Stimulated activated memory B cell treated with anti-CD40 and anti-IgM and Interleukin-4, amounts not matched to agents 10 μg/mL and 1 μg/mL and 100 μg/mL, for 72 hours (primary cell): ENCODE results near the gene CPEB3.

Experiments
- ATAC-seq: fragments of 150-1000 bp; cut with Tn5 transposase; 2 replicates; pipeline ENCODE4 v1.10.0; 2021
- H3K27ac Mint-ChIP-seq: one replicate; pipeline ENCODE4 v1.8.0; 2022; ENCODE audit warnings: mild to moderate bottlenecking, mixed read lengths
- H3K27me3 Mint-ChIP-seq: one replicate; pipeline ENCODE4 v1.8.0; 2022; ENCODE audit warnings: mixed read lengths
- H3K36me3 Mint-ChIP-seq: one replicate; pipeline ENCODE4 v1.8.0; 2022; ENCODE audit warnings: mixed read lengths
- H3K4me1 Mint-ChIP-seq: one replicate; pipeline ENCODE4 v1.8.0; 2022; ENCODE audit warnings: mixed read lengths
- H3K4me3 Mint-ChIP-seq: one replicate; pipeline ENCODE4 v1.8.0; 2022; ENCODE audit warnings: mild to moderate bottlenecking, moderate library complexity, mixed read lengths
- H3K9me3 Mint-ChIP-seq: one replicate; pipeline ENCODE4 v1.8.0; 2022; ENCODE audit warnings: mixed read lengths

CPEB3 gene

DNA sequence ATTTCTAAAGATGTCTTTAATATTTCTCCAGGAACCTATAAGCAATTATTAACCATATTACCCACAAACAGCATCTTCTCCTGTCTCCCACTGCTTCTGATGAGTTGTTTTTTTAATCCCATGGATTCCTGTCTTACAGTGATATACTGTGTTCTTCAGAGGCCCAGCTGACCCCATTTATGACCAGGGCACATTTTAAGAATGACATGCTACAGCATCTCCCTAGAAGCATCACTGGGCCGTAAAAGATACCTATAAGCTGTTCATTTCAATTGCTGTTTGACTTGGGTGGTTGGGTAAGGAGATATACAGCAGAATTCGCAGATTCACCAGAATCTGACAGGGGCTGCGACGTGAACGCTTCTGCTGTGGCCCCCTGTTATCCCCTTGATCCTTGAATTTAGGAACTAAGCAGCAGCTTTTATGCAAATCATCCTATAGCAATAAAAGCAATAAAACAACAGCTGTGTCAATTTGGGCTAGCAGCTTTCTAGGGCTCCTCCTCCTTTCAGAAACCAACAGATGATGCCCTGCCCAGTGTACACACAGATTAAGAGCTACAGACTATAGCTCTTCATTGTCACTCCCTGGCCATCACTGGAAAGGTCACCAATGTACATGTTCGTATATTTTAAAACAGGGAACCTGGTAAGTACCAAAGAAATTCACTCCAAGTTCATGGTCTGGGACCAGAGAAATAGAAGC is 86.8 kb downstream of the CPEB3 start:
- Mint-ChIP-seq H3K4me1 (no peaks in the 10 kb centered on the region), H3K36me3 (peaks cover 5% of the 10 kb centered on the region), H3K27ac (no peak overlapping the region), H3K27me3 (no peaks in the 10 kb centered on the region), H3K9me3 (no peaks in the 10 kb centered on the region), H3K4me3 (no peak overlapping the region)
- ATAC-seq = no peak

DNA sequence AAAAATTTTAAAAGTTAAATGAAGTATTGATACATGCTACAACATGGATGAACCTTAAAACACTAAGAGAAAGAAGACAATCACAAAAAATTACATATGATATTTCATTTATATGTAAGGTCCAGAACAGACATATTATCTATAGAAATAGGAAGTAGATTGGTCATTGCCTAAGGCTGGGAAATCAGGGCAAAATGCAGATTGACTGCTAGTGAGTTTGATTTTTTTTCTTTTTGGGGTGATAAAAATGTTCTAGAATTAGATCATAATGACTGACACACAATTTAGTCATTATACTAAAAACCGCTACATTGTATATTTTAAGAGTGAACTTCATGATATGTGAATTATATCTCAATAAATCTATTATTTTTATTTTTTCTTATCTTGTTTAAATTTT is 88.3 kb downstream of the CPEB3 start:
- Mint-ChIP-seq H3K27me3 (no peaks in the 10 kb centered on the region), H3K4me3 (no peak overlapping the region), H3K27ac (no peak overlapping the region), H3K36me3 (peaks cover 5% of the 10 kb centered on the region), H3K4me1 (no peaks in the 10 kb centered on the region), H3K9me3 (no peaks in the 10 kb centered on the region)
- ATAC-seq = no peak

DNA sequence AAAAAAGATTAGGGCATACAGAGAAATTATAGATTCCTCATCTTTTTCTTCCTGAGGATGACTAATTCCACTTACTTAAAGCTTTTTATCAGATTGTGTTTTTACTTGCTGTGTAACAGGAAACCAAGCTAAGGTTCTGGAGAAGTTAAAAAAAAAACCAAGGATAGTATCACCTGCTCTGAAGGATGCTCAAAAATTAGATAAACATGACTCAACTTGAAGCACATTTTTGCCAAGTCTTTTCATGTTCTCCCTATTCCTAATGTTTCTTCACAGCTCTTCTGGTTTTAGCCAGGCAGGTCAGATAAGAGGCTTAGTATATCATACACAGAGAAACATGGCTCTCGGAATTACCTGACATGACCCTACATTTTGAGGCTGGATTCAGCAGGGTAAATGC is 90.3 kb downstream of the CPEB3 start:
- no peaks in the 10 kb centered on the region for H3K27me3 Mint-ChIP-seq
- no peak for ATAC-seq
- no peaks in the 10 kb centered on the region for H3K9me3 Mint-ChIP-seq
- H3K36me3 Mint-ChIP-seq = peaks cover 5% of the 10 kb centered on the region
- no peak overlapping the region for H3K4me3 Mint-ChIP-seq
- no peak overlapping the region for H3K27ac Mint-ChIP-seq
- H3K4me1 Mint-ChIP-seq = no peaks in the 10 kb centered on the region

DNA sequence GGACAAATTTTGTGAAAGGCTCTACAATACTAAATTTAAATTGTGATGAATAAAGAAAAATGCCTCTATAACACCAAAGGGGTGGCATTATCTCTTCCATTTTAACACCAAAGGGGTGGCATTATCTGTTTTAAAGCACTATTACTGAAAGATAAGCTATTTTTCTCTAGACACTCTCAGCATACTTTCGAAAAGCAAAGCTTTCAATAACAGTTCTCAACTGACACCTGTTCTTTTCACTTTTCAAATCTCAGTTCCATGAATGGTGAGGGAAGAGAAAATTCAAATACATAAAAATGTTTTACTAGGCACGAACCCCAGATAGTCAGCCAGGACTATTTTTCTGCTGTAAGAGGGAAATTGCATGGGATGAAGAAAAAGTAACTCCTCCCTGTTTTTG is 103.8 kb downstream of the CPEB3 start:
- H3K4me1 Mint-ChIP-seq = peaks cover 3% of the 10 kb centered on the region

DNA sequence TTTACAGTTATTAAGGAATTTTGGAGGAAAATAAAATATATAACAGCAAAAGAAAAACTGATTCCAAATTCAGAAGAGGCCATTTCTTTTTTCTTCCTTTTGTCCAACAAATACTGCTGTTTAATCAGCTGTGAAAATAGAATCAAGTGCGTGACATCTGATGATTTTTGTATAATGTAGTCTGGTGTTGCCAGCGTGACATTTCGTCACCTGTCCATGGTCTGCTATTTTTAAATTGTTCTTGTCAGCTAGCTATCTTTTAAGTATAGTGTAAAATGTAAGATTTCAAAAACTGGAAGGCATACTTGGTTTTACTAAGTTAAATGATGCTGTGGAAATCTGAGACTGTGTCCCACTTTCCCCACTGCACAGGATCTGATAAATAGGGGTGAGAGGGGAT is 105.9 kb downstream of the CPEB3 start:
- Mint-ChIP-seq H3K27me3 (no peaks in the 10 kb centered on the region), H3K9me3 (no peaks in the 10 kb centered on the region), H3K36me3 (peaks cover 10% of the 10 kb centered on the region), H3K4me1 (peaks cover 11% of the 10 kb centered on the region), H3K4me3 (no peak overlapping the region), H3K27ac (no peak overlapping the region)
- no peak for ATAC-seq

More for the DNA sequence above, 103.8 kb downstream of the CPEB3 start:
- no peak for ATAC-seq
- H3K4me3 Mint-ChIP-seq = no peak overlapping the region
- no peaks in the 10 kb centered on the region for H3K9me3 Mint-ChIP-seq
- H3K36me3 Mint-ChIP-seq = peaks cover 8% of the 10 kb centered on the region
- no peak overlapping the region for H3K27ac Mint-ChIP-seq
- H3K27me3 Mint-ChIP-seq = no peaks in the 10 kb centered on the region

DNA sequence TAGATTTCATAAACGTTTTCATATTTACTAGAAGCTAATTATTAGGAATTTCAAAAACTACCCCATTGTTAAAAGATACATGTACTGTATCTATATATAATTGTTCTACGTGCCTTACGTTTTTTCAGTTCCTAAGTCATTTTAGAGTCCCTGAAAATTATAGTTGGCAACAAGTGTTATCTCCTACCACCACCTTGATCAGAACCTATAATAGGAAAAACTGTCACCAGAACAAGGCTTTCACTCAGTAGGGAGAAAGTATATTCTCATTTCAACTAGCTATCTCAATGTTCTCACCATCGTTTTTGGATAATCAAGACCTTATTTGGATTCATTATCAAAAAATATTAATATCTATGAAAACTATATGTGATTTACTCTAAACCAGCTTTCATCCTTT is 107.7 kb downstream of the CPEB3 start:
- H3K27me3 Mint-ChIP-seq = no peaks in the 10 kb centered on the region
- H3K9me3 Mint-ChIP-seq = no peaks in the 10 kb centered on the region
- H3K4me1 Mint-ChIP-seq = peaks cover 11% of the 10 kb centered on the region
- ATAC-seq = no peak
- H3K36me3 Mint-ChIP-seq = peaks cover 27% of the 10 kb centered on the region
- H3K27ac Mint-ChIP-seq = no peak overlapping the region
- H3K4me3 Mint-ChIP-seq = no peak overlapping the region

DNA sequence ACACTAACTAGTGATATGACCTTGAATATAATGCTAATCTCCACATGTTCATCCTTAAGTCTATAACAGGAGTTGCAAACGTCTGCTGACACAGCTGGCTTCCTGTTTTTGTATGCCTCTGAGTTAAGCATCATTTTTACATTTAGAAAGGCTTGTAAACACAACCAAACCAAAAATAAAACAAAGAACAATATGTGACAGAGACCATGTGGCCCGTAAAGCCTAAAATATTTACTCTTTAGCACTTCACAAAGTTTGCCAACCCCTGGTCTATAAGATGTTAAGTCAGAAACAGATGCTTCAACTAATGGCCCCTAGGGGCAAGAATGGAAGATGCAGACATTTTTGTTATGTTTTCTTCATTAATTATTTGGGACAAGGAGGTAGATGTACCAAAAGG is 109.3 kb downstream of the CPEB3 start:
- peaks cover 11% of the 10 kb centered on the region for H3K4me1 Mint-ChIP-seq
- H3K27me3 Mint-ChIP-seq = no peaks in the 10 kb centered on the region
- H3K27ac Mint-ChIP-seq = no peak overlapping the region
- H3K9me3 Mint-ChIP-seq = no peaks in the 10 kb centered on the region
- H3K4me3 Mint-ChIP-seq = no peak overlapping the region
- H3K36me3 Mint-ChIP-seq = peaks cover 41% of the 10 kb centered on the region
- no peak for ATAC-seq

DNA sequence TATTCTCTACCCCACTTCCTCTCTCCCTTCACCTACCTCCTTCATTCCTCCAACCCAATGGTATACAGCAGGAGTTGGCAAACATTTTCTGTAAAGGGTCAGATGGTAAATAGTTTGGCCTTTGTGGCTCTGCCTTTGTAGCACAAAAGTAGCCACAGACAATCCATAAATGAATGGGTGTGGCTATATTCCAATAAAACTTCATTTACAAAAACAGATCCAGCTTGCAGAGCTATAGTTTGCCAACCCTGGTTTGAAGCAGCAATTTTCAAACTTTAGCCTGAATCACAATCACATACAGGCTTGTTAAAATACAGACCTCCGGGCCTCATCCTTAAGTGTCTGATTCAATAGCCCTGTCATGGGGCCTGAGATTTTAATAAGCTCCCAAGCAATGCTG is 110.5 kb downstream of the CPEB3 start:
- no peak overlapping the region for H3K4me3 Mint-ChIP-seq
- H3K9me3 Mint-ChIP-seq = no peaks in the 10 kb centered on the region
- no peak overlapping the region for H3K27ac Mint-ChIP-seq
- peaks cover 44% of the 10 kb centered on the region for H3K36me3 Mint-ChIP-seq
- H3K4me1 Mint-ChIP-seq = peaks cover 11% of the 10 kb centered on the region
- H3K27me3 Mint-ChIP-seq = no peaks in the 10 kb centered on the region
- ATAC-seq = no peak

DNA sequence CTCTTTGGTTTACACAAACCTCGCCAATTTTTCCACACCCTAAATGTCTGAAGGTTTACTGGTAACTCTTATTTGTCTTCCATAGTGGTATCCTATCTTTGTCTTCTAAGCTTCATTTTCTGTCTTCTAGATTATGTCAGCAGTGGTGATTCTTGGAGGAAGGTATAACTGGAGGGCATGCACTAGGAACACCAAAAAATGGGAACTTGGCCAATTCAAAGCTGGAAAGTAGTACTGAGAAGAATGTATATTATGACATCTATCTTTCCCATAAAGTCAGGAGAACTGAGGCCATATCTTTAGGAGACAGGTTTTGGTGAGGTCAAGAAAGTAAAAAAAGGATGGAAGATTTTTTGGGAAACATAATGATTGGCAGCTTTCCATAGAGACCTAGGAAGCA is 113.3 kb downstream of the CPEB3 start:
- no peak overlapping the region for H3K27ac Mint-ChIP-seq
- no peaks in the 10 kb centered on the region for H3K27me3 Mint-ChIP-seq
- H3K36me3 Mint-ChIP-seq = peaks cover 39% of the 10 kb centered on the region
- no peak for ATAC-seq
- H3K4me3 Mint-ChIP-seq = no peak overlapping the region
- H3K9me3 Mint-ChIP-seq = no peaks in the 10 kb centered on the region
- peaks cover 11% of the 10 kb centered on the region for H3K4me1 Mint-ChIP-seq

DNA sequence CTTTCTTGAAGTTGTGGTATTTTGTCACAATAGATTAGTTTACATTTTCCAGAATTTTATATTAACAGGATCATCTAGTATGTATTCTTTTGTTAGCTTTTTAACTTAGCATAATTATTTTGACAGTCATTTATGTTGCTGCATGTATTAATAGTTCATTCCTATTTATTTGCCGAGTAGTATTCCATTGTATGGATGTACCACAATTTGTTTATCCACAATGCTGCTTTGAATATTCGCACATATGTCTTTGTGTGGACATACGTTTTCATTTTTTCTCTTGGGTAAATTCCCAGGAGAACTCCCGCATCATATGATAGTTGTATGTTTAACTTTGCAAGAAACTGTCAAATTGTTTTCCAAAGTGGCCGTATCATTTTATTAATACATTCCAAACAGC is 115.7 kb downstream of the CPEB3 start:
- Mint-ChIP-seq H3K27me3 (no peaks in the 10 kb centered on the region), H3K4me1 (no peaks in the 10 kb centered on the region), H3K27ac (no peak overlapping the region), H3K36me3 (peaks cover 41% of the 10 kb centered on the region), H3K4me3 (no peak overlapping the region), H3K9me3 (no peaks in the 10 kb centered on the region)
- no peak for ATAC-seq

DNA sequence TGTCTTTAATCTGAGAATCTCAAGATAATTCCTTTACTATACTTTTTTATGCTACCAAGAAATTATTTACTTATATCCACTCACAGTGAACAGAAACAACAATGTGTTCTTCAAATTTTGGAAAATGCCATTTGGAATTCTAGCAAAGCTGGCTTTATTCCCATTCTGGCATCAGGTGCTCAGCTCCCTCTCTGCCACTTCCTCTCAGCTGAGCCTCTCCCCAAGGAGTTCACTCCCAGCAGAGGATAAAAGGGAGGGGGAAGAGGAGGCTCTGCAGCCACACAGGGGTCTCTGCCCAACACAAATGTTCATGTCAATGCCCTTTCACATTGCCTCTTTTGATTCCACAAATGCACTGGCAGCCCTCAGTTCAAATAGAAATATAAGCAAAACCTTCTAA is 116.9 kb downstream of the CPEB3 start:
- Mint-ChIP-seq H3K27ac (no peak overlapping the region), H3K4me3 (no peak overlapping the region), H3K27me3 (no peaks in the 10 kb centered on the region), H3K9me3 (peaks cover 7% of the 10 kb centered on the region), H3K36me3 (peaks cover 41% of the 10 kb centered on the region), H3K4me1 (no peaks in the 10 kb centered on the region)
- ATAC-seq = no peak

DNA sequence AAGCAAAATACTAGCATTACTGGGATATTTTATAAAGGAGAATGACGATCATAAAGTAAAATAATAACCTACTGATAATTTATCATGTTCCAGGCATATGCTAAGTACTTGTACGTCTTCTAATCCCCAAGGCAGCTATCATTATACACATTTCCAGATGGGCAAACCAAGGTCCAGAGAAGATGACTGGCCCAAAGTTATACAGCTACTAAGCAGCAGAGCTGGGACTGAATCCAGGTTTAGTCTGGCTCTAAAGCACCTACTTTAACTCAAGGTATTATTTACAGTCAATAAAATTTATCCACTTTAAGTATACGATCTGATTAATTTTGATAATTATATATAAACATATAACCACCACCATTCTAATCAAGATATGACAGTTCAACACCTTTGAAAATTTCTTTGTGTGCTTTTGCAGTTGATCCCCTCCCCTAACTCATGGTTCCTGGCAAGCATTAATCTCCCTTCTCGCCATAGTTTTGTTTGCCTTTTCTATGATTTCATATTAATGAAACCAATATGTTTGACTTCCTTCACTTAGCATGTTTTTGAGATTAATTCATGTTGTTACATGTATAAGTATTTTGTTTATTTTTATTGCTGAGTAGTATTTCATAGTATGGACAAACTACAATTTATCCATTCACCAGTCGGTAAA is 126.7 kb downstream of the CPEB3 start:
- no peak for ATAC-seq

DNA sequence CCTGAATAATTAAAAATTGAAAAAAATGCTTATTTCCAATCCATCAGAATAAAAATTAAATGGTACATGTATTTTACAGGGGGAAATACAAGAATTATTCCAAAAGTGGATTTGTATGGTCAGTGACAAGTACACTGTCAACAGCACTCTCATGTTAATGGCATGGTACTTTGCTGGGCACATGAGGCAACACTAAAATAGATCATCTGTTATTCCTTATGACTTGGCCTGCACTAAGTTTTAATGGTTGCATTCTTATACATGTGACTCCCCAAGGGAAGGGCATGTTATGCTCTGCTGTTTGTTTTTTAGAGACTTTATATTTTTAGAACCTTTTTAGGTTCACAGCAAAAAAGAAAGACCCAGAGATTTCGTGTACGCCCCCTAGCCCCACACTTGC is 128.3 kb downstream of the CPEB3 start:
- Mint-ChIP-seq H3K4me1 (no peaks in the 10 kb centered on the region), H3K27me3 (no peaks in the 10 kb centered on the region), H3K4me3 (no peak overlapping the region), H3K36me3 (peaks cover 35% of the 10 kb centered on the region), H3K27ac (no peak overlapping the region), H3K9me3 (peaks cover 7% of the 10 kb centered on the region)
- ATAC-seq = no peak

More for the DNA sequence above, 126.7 kb downstream of the CPEB3 start:
- Mint-ChIP-seq H3K9me3 (peaks cover 7% of the 10 kb centered on the region), H3K4me1 (no peaks in the 10 kb centered on the region), H3K27ac (no peak overlapping the region), H3K36me3 (peaks cover 42% of the 10 kb centered on the region), H3K4me3 (no peak overlapping the region), H3K27me3 (no peaks in the 10 kb centered on the region)

DNA sequence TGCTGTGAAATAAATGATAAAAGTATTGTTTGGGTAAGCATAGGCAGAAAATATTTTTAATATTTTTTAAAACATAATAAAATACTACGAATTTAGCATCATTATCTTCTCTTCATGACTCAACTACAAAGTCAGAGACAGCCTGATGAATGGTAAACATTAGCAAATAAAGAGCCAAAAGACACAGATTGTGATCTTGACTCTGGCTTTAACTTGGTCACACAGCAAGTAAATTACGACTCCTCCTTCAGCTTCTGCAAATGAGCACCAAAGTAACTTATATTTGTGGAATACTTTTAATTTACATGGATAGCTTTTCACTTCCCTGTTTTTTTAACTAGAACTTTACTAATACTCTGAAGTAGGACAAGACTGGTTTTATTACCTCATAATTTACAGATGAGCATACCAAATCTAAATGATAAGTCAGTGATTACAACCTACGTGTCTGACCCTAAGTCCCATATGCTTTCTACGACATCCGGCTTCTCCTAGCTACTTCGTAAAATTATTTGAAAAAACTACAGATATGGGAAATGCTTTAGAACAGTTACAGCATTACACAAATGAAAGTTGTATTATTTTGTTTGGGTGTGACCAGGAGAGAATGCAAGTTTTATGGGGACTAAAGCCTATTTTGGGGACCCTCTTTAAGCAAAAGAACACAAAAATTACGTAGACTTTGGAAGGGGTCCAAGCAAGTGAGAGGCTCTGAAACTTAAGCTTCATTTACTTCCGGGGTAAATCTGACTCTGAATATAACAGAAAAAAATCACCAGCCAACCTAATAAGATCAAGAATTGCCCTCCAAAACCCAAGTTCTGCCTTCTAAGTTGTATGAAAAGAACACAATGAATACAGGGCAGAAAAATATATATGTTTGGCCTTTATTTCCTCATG is 133.8 kb downstream of the CPEB3 start:
- Mint-ChIP-seq H3K4me3 (no peak overlapping the region), H3K4me1 (peaks cover 7% of the 10 kb centered on the region), H3K9me3 (no peaks in the 10 kb centered on the region), H3K36me3 (peaks cover 12% of the 10 kb centered on the region), H3K27me3 (no peaks in the 10 kb centered on the region), H3K27ac (no peak overlapping the region)
- no peak for ATAC-seq

DNA sequence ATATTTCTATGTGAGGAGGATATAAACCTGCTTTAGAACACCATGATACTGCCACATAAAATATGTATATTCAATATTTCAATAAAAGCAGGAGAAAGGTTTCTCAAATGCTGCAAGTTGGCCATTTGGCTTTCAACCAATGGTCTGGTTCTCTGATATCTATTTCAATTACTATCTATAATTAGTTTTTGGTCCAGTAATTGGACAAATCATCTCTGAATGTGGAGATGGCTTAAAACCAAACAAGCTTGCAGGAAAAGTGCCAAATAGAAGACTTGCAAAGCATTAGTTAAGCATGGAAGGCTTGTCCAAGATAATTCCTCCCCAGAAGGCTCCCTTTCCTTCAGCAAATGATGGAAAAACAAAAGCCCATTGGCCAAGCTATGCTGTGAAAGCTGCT is 140.1 kb downstream of the CPEB3 start:
- Mint-ChIP-seq H3K4me3 (no peak overlapping the region), H3K27me3 (no peaks in the 10 kb centered on the region), H3K4me1 (peaks cover 36% of the 10 kb centered on the region), H3K27ac (no peak overlapping the region), H3K36me3 (no peaks in the 10 kb centered on the region), H3K9me3 (no peaks in the 10 kb centered on the region)
- no peak for ATAC-seq
